Measurements from ENCODE around the gene PAX3. TPM values are rescaled to one million over a fixed set of nuclear protein-coding genes. Genes with fewer than 3 reads are reported as not detected.

The PAX3 gene
- total RNA-seq, 1 donor from 2014 or later = not detected

GRCh38 chr2:222318712-222319585 lies 20.2 kb upstream of the PAX3 start:
- Mint-ChIP-seq H3K36me3 (ENCODE audit: low read depth) (no peaks in the 10 kb centered on the region), H3K9me3 (no peaks in the 10 kb centered on the region), H3K27ac (no peak overlapping the region), H3K4me1 (ENCODE audit: low read depth) (peaks cover 12% of the 10 kb centered on the region), H3K4me3 (ENCODE audit: low read depth) (peak overlapping the region; percentile 74), H3K27me3 (ENCODE audit: low read depth) (peaks cover 62% of the 10 kb centered on the region)
- intact Hi-C loops (cut with micrococcal nuclease) = loop anchor here (1.0 to 5.0 kb wide), 4 partner anchors 163 to 338 kb away; partner anchors contain the start of gene FARSB
- DNase-seq (ENCODE audit: low spot score) = no peak

DNA sequence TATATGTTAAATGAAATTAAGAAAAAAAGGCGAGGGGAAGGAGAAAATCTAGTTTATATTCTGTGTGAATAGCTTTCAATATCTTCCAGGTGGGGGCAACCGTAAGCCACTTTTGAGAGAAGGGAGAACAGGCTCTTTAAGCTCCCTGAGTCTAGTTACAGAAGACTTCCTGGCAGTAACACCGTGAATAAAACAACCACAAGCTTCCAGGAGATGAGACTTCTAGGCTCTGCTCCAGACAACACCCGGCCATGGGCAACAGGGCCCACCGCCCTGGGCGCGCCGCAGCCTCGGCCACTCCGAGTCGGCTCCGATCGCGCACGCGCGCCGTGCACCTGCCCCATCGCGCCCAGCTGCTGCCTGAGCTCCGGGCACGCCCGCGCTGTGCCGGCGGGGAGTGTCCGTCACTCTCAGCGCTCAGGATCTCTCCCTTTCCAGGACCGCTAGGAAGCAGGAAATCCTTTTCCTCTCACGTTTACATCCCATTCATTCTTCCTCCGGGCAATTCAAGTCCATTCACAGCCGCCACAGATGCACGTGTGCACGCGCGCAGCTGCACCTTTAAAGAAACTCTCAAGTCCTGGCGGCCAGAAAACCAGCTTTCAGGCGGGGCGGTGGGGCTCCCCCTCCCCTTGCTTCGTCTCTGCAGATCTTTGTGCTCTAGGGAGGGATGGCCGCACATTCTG lies 19.4 kb upstream of the PAX3 start:
- Mint-ChIP-seq H3K9me3 (no peaks in the 10 kb centered on the region), H3K4me1 (ENCODE audit: low read depth) (peaks cover 12% of the 10 kb centered on the region), H3K27ac (no peak overlapping the region), H3K27me3 (ENCODE audit: low read depth) (peaks cover 70% of the 10 kb centered on the region), H3K4me3 (ENCODE audit: low read depth) (peak overlapping the region; percentile 74), H3K36me3 (ENCODE audit: low read depth) (no peaks in the 10 kb centered on the region)
- peak; percentile 42 for DNase-seq (ENCODE audit: low spot score)
- intact Hi-C loops (cut with micrococcal nuclease) = loop anchor here (1.0 to 5.0 kb wide), 4 partner anchors 164 to 339 kb away; partner anchors contain the start of gene FARSB

DNA sequence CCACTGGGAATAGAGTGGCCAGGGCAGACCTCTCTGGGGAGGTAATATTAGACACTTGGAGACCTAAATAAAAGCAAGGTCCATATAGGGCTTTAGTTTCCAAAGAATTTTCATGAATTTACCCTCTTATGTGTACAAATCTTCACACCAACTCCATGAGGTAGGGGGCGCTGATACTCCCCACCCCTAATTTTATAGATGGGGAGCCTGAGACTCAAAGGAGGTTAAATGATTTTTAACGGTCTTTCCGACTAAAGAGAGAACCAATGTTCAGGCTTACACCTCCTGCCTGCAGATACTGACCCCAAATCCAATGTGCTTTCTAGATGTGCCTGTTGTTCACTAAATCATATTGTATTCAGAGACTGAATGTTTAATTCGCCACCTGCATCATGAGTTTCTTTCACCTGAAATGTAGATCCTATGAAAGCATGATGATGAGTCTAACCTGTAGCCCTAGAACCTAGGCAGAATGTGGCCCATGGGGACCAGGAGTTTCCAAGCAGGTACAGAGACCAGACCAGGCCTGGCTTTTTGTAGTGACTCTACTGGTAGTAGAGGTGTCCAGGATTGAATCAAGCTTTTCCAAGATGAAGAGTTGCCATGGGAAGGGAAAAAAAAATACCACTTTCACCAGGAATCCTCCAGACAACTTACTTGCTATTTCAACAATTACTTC lies 16.8 kb upstream of the PAX3 start:
- DNase-seq (ENCODE audit: low spot score) = no peak
- Mint-ChIP-seq H3K36me3 (ENCODE audit: low read depth) (no peaks in the 10 kb centered on the region), H3K27me3 (ENCODE audit: low read depth) (peaks cover 74% of the 10 kb centered on the region), H3K27ac (no peak overlapping the region), H3K4me1 (ENCODE audit: low read depth) (peaks cover 6% of the 10 kb centered on the region), H3K9me3 (no peaks in the 10 kb centered on the region), H3K4me3 (ENCODE audit: low read depth) (no peak overlapping the region)
- intact Hi-C loops (cut with micrococcal nuclease) = loop anchor here (5.0 kb wide), 1 partner anchor 167 kb away; no protein-coding TSS in a partner anchor

DNA sequence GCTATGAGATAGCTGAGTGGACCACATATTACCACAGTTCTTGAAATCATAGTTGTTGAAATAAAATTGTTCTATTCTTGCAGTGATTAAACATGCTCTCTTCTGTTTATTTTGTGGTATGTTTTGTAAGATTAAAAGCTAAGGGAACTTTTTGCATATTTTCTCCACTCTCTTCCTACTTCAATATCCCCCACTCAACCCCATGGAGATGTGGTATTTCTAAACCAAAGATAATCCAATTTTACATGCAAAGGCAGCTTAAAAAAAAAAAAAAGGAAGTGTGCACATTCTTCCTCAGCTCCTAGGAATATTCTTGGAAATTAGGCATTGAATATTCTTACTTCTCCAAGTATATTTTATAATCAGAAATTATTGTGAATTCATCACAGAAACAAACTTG lies 15.0 kb upstream of the PAX3 start:
- Mint-ChIP-seq H3K4me1 (ENCODE audit: low read depth) (peaks cover 4% of the 10 kb centered on the region), H3K9me3 (no peaks in the 10 kb centered on the region), H3K36me3 (ENCODE audit: low read depth) (no peaks in the 10 kb centered on the region), H3K27ac (no peak overlapping the region), H3K27me3 (ENCODE audit: low read depth) (peaks cover 87% of the 10 kb centered on the region), H3K4me3 (ENCODE audit: low read depth) (no peak overlapping the region)
- intact Hi-C loops (cut with micrococcal nuclease) = loop anchor here (2.0 kb wide), 1 partner anchor 19 kb away; no protein-coding TSS in a partner anchor
- DNase-seq (ENCODE audit: low spot score) = no peak

GRCh38 chr2:222311978-222312738 lies 13.4 kb upstream of the PAX3 start:
- no peak for DNase-seq (ENCODE audit: low spot score)
- Mint-ChIP-seq H3K36me3 (ENCODE audit: low read depth) (no peaks in the 10 kb centered on the region), H3K4me1 (ENCODE audit: low read depth) (peaks cover 3% of the 10 kb centered on the region), H3K27ac (peak overlapping the region; percentile 40), H3K27me3 (ENCODE audit: low read depth) (peaks cover 94% of the 10 kb centered on the region), H3K4me3 (ENCODE audit: low read depth) (no peak overlapping the region), H3K9me3 (no peaks in the 10 kb centered on the region)
- intact Hi-C loops (cut with micrococcal nuclease) = loop anchor here (2.0 kb wide), 1 partner anchor 17 kb away; no protein-coding TSS in a partner anchor

DNA sequence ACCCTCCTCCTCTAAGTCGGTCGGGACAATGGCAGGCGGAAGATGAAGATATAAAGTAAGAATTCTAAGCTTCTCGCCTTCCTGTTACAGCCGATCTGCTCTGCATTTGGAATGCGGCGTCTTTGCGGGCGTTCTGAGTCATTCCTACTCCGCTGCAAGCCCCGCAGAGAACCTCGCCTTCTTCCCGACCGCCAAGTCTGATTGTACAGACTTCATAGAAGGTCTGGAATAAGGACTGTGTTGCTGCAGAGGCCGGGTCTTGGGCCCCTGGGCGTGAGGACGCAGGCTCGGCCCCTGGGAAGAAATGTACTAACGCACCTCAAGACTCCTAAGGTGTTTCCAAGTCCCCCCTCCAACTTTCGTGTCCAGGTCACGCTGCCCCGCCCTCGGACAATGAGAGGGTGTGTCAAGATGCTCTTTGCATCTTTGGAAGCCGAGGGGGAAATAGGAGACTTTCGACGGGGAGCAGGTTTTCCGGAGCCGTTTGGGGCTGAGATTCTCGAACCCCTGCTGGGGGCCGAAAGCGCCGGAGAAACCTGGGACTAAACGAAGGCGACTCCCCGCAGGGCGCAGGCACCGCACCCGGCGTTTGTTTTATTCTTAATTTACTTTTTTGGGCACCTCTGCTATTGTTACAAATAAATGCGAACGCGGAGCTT lies 12.7 kb upstream of the PAX3 start:
- Mint-ChIP-seq H3K4me3 (ENCODE audit: low read depth) (no peak overlapping the region), H3K36me3 (ENCODE audit: low read depth) (no peaks in the 10 kb centered on the region), H3K27ac (no peak overlapping the region), H3K4me1 (ENCODE audit: low read depth) (peaks cover 4% of the 10 kb centered on the region), H3K27me3 (ENCODE audit: low read depth) (peaks cover 97% of the 10 kb centered on the region), H3K9me3 (no peaks in the 10 kb centered on the region)
- intact Hi-C loops (cut with micrococcal nuclease) = no loop called here
- DNase-seq (ENCODE audit: low spot score) = no peak

DNA sequence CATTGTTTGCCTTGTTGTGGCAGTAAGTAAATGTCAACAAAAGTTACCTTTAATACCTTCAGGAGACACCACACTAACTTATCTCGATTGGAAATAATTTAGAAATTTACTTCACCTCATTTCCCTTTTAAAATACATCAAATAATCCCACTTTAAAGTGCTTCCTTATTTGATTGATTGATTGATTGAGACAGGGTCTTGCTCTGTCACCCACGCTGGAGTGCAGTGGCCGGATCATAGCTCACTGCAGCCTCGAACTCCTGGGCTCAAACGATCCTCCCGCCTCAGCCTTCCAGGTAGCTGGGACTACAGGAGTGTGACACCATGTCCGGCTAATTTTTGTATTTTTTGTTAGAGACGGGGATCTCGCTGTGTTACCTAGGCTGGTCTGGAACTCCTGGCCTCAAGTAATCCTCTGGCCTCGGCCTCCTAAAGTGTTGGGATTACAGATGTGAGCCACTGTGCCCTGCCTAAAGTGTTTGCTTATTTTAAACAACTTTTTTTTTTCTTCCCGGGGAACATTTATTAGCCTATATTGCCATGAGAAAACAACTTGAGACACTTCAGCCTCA lies 12.0 kb upstream of the PAX3 start:
- H3K9me3 Mint-ChIP-seq = no peaks in the 10 kb centered on the region
- intact Hi-C loops (cut with micrococcal nuclease) = no loop called here
- peaks cover 8% of the 10 kb centered on the region for H3K4me1 Mint-ChIP-seq (ENCODE audit: low read depth)
- H3K27ac Mint-ChIP-seq = no peak overlapping the region
- DNase-seq (ENCODE audit: low spot score) = no peak
- no peaks in the 10 kb centered on the region for H3K36me3 Mint-ChIP-seq (ENCODE audit: low read depth)
- no peak overlapping the region for H3K4me3 Mint-ChIP-seq (ENCODE audit: low read depth)
- peaks cover 97% of the 10 kb centered on the region for H3K27me3 Mint-ChIP-seq (ENCODE audit: low read depth)

DNA sequence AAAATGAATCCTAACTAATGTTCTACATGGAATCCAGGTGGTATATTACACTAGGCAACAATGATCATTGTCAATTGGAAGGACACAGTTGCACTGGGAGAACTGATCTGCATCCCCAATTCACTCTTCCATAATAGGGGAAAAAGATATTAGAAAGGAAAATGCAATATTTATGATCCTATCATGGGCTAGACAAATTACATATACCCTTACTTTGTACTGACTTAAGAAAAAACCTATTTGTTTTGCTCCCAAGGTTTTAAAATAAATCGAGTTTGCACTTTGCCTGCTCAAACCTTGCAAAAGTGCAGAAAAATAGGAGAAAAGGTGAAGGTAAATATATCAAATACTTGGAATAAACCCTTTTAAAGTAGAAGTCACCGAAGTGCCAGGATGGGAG lies 11.0 kb upstream of the PAX3 start:
- intact Hi-C loops (cut with micrococcal nuclease) = no loop called here
- H3K27ac Mint-ChIP-seq = no peak overlapping the region
- H3K27me3 Mint-ChIP-seq (ENCODE audit: low read depth) = peaks cover 97% of the 10 kb centered on the region
- H3K4me3 Mint-ChIP-seq (ENCODE audit: low read depth) = no peak overlapping the region
- no peak for DNase-seq (ENCODE audit: low spot score)
- H3K4me1 Mint-ChIP-seq (ENCODE audit: low read depth) = peaks cover 14% of the 10 kb centered on the region
- no peaks in the 10 kb centered on the region for H3K9me3 Mint-ChIP-seq
- no peaks in the 10 kb centered on the region for H3K36me3 Mint-ChIP-seq (ENCODE audit: low read depth)

DNA sequence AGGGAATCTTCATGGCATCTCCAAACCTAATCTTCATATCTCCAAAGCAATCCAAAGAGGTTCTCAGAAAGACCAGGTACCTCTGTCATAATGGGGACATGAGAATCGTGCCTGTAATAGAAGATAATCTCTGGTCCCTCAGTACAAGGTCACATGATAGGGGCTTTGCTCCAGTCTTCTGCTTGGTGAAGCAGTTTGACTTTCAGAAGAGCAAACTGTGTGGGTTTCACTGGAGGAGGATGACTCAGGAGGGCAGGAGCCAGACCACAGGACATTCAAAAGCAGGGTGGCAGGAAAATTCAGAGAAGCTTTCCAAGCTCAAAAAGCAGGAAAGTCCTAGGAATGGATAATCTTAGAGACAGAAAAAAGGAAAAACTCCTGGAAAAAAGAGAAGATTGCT lies 10.6 kb upstream of the PAX3 start:
- H3K9me3 Mint-ChIP-seq = no peaks in the 10 kb centered on the region
- H3K27me3 Mint-ChIP-seq (ENCODE audit: low read depth) = peaks cover 97% of the 10 kb centered on the region
- no peaks in the 10 kb centered on the region for H3K36me3 Mint-ChIP-seq (ENCODE audit: low read depth)
- intact Hi-C loops (cut with micrococcal nuclease) = no loop called here
- H3K27ac Mint-ChIP-seq = no peak overlapping the region
- H3K4me1 Mint-ChIP-seq (ENCODE audit: low read depth) = peaks cover 14% of the 10 kb centered on the region
- no peak for DNase-seq (ENCODE audit: low spot score)
- no peak overlapping the region for H3K4me3 Mint-ChIP-seq (ENCODE audit: low read depth)

GRCh38 chr2:222307978-222308730 lies 9.4 kb upstream of the PAX3 start:
- no peak overlapping the region for H3K27ac Mint-ChIP-seq
- no peak overlapping the region for H3K4me3 Mint-ChIP-seq (ENCODE audit: low read depth)
- H3K27me3 Mint-ChIP-seq (ENCODE audit: low read depth) = peaks cover 96% of the 10 kb centered on the region
- no peaks in the 10 kb centered on the region for H3K9me3 Mint-ChIP-seq
- DNase-seq (ENCODE audit: low spot score) = no peak
- intact Hi-C loops (cut with micrococcal nuclease) = no loop called here
- H3K4me1 Mint-ChIP-seq (ENCODE audit: low read depth) = peaks cover 19% of the 10 kb centered on the region
- H3K36me3 Mint-ChIP-seq (ENCODE audit: low read depth) = peaks cover 2% of the 10 kb centered on the region

GRCh38 chr2:222307143-222307756 lies 8.5 kb upstream of the PAX3 start:
- H3K4me3 Mint-ChIP-seq (ENCODE audit: low read depth) = no peak overlapping the region
- intact Hi-C loops (cut with micrococcal nuclease) = no loop called here

More at GRCh38 chr2:222307143-222307756, 8.5 kb upstream of the PAX3 start:
- DNase-seq (ENCODE audit: low spot score) = no peak
- peaks cover 23% of the 10 kb centered on the region for H3K4me1 Mint-ChIP-seq (ENCODE audit: low read depth)
- H3K27me3 Mint-ChIP-seq (ENCODE audit: low read depth) = peaks cover 96% of the 10 kb centered on the region
- no peaks in the 10 kb centered on the region for H3K9me3 Mint-ChIP-seq
- peaks cover 7% of the 10 kb centered on the region for H3K36me3 Mint-ChIP-seq (ENCODE audit: low read depth)
- no peak overlapping the region for H3K27ac Mint-ChIP-seq

Data from activated T-helper 2 cell treated with anti-CD3 and anti-CD28 coated beads, Interferon-gamma antibody, Interleukin-2, Interleukin-4, amounts not matched to agents 10 μg/mL and 5 μg/mL and 100 μg/mL, durations not matched to agents 14 hours and 24 hours and 36 hours (primary cell).